ENCODE results near the gene CCDC85C.

DNA sequence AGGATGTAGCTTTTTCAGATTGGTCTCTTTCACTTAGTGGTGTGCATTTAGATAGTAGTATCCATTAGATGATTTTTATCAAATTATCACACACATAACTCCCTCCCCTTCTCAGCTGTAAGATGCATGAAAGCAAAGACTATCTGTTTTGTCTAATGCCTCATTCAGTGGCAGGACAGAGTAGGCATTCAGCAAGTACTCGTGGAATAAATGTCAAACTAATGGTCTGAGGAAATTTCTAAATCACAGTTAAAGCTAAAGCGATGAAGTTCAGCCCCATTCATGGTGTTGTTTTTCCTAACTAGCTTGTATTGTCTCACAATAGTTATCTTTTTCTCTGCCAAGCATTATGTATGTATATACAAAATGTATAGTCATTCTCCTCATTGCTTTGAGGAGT is 106.7 kb downstream of the CCDC85C start:
- TF ChIP-seq USF1 (IDR thresholded peaks at IDR 0.05; ENCODE audit: borderline replicate concordance, low read depth) (no peak), TEAD4 (IDR thresholded peaks at IDR 0.05; ENCODE audit: borderline replicate concordance, insufficient read depth) (no peak), SIN3A (IDR thresholded peaks at IDR 0.05; ENCODE audit: borderline replicate concordance, low read depth, low read length) (no peak), GATA2 (CRISPR knock-in tag; IDR thresholded peaks at IDR 0.05) (no peak), RAD21 (IDR thresholded peaks at IDR 0.05; ENCODE audit: low read length) (no peak)
- TF ChIP-seq, protein P1, sequence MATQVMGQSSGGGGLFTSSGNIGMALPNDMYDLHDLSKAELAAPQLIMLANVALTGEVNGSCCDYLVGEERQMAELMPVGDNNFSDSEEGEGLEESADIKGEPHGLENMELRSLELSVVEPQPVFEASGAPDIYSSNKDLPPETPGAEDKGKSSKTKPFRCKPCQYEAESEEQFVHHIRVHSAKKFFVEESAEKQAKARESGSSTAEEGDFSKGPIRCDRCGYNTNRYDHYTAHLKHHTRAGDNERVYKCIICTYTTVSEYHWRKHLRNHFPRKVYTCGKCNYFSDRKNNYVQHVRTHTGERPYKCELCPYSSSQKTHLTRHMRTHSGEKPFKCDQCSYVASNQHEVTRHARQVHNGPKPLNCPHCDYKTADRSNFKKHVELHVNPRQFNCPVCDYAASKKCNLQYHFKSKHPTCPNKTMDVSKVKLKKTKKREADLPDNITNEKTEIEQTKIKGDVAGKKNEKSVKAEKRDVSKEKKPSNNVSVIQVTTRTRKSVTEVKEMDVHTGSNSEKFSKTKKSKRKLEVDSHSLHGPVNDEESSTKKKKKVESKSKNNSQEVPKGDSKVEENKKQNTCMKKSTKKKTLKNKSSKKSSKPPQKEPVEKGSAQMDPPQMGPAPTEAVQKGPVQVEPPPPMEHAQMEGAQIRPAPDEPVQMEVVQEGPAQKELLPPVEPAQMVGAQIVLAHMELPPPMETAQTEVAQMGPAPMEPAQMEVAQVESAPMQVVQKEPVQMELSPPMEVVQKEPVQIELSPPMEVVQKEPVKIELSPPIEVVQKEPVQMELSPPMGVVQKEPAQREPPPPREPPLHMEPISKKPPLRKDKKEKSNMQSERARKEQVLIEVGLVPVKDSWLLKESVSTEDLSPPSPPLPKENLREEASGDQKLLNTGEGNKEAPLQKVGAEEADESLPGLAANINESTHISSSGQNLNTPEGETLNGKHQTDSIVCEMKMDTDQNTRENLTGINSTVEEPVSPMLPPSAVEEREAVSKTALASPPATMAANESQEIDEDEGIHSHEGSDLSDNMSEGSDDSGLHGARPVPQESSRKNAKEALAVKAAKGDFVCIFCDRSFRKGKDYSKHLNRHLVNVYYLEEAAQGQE (IDR thresholded peaks at IDR 0.05; ENCODE audit: low read depth, low read length), result no peak
- TF ChIP-seq, protein P2, sequence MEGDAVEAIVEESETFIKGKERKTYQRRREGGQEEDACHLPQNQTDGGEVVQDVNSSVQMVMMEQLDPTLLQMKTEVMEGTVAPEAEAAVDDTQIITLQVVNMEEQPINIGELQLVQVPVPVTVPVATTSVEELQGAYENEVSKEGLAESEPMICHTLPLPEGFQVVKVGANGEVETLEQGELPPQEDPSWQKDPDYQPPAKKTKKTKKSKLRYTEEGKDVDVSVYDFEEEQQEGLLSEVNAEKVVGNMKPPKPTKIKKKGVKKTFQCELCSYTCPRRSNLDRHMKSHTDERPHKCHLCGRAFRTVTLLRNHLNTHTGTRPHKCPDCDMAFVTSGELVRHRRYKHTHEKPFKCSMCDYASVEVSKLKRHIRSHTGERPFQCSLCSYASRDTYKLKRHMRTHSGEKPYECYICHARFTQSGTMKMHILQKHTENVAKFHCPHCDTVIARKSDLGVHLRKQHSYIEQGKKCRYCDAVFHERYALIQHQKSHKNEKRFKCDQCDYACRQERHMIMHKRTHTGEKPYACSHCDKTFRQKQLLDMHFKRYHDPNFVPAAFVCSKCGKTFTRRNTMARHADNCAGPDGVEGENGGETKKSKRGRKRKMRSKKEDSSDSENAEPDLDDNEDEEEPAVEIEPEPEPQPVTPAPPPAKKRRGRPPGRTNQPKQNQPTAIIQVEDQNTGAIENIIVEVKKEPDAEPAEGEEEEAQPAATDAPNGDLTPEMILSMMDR (IDR thresholded peaks at IDR 0.05), result no peak
